ENCODE measurements around the gene PAK4. TPM values are rescaled to one million over a fixed set of nuclear protein-coding genes. Genes with fewer than 3 reads are reported as not detected.

The PAK4 gene
- total and polyA plus RNA-seq, 2 of the 13 experiments (the other 11 are each of a cell fraction or from before 2014, with no cell fraction given): 9.5 to 17.8 TPM

DNA sequence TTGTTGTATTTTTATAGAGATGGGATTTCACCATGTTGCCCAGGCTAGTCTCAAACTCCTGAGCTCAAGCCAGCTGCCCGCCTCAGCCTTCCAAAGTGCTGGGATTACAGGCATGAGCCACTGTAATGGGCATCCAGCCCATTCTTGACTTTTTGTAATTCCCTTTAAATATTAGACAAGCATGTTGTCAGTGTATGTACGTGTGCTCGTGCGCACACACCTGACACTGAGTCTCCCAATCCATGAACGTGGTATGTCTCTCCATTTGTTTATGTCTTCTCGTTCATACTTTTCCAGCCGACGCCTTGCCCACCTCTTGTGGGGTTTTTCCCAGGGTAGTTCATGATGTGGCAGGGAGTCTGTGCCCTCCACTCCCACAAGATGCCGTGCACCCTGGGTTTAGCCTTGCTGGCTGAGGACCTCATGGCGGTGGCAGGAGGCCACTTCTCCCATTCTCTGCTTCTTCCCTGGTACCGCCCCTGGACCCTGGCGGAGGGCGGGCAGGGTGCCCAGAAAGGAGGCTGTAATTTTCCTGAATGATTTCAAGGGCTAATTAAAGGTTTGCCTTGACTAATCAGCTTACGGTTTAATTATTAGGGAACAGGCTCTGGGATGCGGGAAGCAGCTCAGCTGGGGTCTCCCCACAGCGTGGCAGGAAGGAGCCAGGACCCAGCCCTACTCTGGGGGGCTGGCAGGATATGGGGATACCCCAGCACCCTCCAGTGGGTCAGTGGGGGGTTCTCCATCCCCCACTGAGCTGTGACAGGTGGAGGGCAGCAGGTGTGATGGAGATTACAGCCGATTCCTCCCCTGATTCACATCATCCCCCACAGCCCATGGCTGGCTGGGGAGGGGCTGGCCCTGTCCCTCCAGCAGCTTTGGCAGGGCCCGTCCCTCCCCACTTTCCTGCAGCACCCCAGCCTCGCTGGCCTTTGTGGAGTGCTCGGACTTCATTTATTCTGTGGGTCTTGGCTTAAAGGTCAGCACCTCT lies 12.9 kb downstream of the PAK4 start:
- no peaks in the 10 kb centered on the region for H3K27me3 ChIP-seq (ENCODE audit: control insufficient read depth in 1 of 2, insufficient read depth in 2 of 2, low read length in 2 of 2)
- TF ChIP-seq MTA1 (CRISPR knock-in tag; IDR thresholded peaks at IDR 0.05; ENCODE audit: borderline replicate concordance): no peak
- TF ChIP-seq RCOR2 (CRISPR knock-in tag; IDR thresholded peaks at IDR 0.05): no peak
- no peak for TF ChIP-seq ZNF749 (CRISPR knock-in tag; IDR thresholded peaks at IDR 0.05; ENCODE audit: borderline replicate concordance)
- no peak for TF ChIP-seq THAP11 (CRISPR knock-in tag; IDR thresholded peaks at IDR 0.05)
- TF ChIP-seq AHR (CRISPR knock-in tag; IDR thresholded peaks at IDR 0.05): no peak
- TF ChIP-seq DPF2 (CRISPR knock-in tag; IDR thresholded peaks at IDR 0.05; ENCODE audit: borderline replicate concordance, low read depth): no peak
- TF ChIP-seq TAF15 (IDR thresholded peaks at IDR 0.05; ENCODE audit: low read depth, low read length, poor library complexity, severe bottlenecking): no peak
- TF ChIP-seq ADNP (CRISPR knock-in tag; IDR thresholded peaks at IDR 0.05): no peak
- TF ChIP-seq ZNF207 (IDR thresholded peaks at IDR 0.05; ENCODE audit: borderline replicate concordance): no peak
- TF ChIP-seq TGIF2 (CRISPR knock-in tag; IDR thresholded peaks at IDR 0.05): no peak
- no peak for TF ChIP-seq MED13 (CRISPR knock-in tag; IDR thresholded peaks at IDR 0.05)
- no peak for TF ChIP-seq DDIT3 (CRISPR knock-in tag; IDR thresholded peaks at IDR 0.05)
- TF ChIP-seq, protein P1, sequence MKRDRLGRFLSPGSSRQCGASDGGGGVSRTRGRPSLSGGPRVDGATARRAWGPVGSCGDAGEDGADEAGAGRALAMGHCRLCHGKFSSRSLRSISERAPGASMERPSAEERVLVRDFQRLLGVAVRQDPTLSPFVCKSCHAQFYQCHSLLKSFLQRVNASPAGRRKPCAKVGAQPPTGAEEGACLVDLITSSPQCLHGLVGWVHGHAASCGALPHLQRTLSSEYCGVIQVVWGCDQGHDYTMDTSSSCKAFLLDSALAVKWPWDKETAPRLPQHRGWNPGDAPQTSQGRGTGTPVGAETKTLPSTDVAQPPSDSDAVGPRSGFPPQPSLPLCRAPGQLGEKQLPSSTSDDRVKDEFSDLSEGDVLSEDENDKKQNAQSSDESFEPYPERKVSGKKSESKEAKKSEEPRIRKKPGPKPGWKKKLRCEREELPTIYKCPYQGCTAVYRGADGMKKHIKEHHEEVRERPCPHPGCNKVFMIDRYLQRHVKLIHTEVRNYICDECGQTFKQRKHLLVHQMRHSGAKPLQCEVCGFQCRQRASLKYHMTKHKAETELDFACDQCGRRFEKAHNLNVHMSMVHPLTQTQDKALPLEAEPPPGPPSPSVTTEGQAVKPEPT (CRISPR knock-in tag; IDR thresholded peaks at IDR 0.05; ENCODE audit: low read depth): no peak
- no peak for TF ChIP-seq PLRG1 (conservative IDR thresholded peaks at IDR 0.05)
- TF ChIP-seq ZNF737 (CRISPR knock-in tag; IDR thresholded peaks at IDR 0.05; ENCODE audit: borderline replicate concordance): no peak
- TF ChIP-seq PHF20 (CRISPR knock-in tag; IDR thresholded peaks at IDR 0.05): no peak
- TF ChIP-seq ZNF563 (CRISPR knock-in tag; IDR thresholded peaks at IDR 0.05): no peak
- ATAC-seq (no peak), DNase-seq (ENCODE audit: low spot score) (no peak), FAIRE-seq (no peak)
- H3K9me3 ChIP-seq (ENCODE audit: low read length): no peaks in the 10 kb centered on the region
- peaks cover 0 to 11% of the 10 kb centered on the region in 2 experiments; a peak in 1 of 5 replicates for H3K36me3 ChIP-seq (replicated peaks in 1 of 2; ENCODE audit: control insufficient read depth in 1 of 2, insufficient read depth in 2 of 2, low read length in 2 of 2)
- CTCF ChIA-PET (ENCODE audit: low intra/inter-chr PET ratio, low total read pairs): no interaction called here
- POLR2A ChIA-PET: no interaction called here
- H3K9ac ChIP-seq (ENCODE audit: insufficient read depth, low read depth, low read length): no peak overlapping the region
- H3K79me2 ChIP-seq (ENCODE audit: insufficient read depth, low read length): peaks cover 85% of the 10 kb centered on the region
- H3K27ac ChIP-seq (ENCODE audit: extremely low read length, insufficient read depth, low read length): no peak overlapping the region
- no TSS peak for BruUV-seq (replicated peaks)
- no peak overlapping the region for H3K4me3 ChIP-seq (replicated peaks in 1 of 3; ENCODE audit: insufficient read depth in 1 of 3, low read depth in 2 of 3, low read length in 3 of 3)
- H3K4me2 ChIP-seq (ENCODE audit: low read depth, low read length): no peak overlapping the region
- H3K4me1 ChIP-seq (ENCODE audit: insufficient read depth, low read length): peaks cover 43% of the 10 kb centered on the region
- H2AFZ ChIP-seq (ENCODE audit: low read length): no peak overlapping the region
- peaks cover 43% of the 10 kb centered on the region for H4K20me1 ChIP-seq (ENCODE audit: insufficient read depth, low read length)
- intact Hi-C loops (cut with micrococcal nuclease; ENCODE audit: unreplicated experiment): no loop called here
- in situ Hi-C loops (cut with HindIII; ENCODE audit: extremely low pct_ligation_motif_present, low pct_unique_long_range_greater_than_20kb): no loop called here
- WGBS (ENCODE audit: low lambda C conversion rate): 97% methylated on average over 15 of the region's 20 CpGs

Data from HepG2 (cell line).